BJ (cell line): ENCODE results near the gene PCDHGC5. TPM values are rescaled to one million over a fixed set of nuclear protein-coding genes. Genes with fewer than 3 reads are reported as not detected.

Experiments used
- CTCF ChIA-PET: fragments of 350-600 bp; formaldehyde crosslinking; extraction: SDS; loops from one replicate; lab custom pipeline; 2021; ENCODE audit warnings: antibody characterized with exemption, inconsistent platforms; lab: Yijun Ruan, JAX
- POLR2A ChIA-PET: fragments of 300-600 bp; sonication (Branson Sonifier 250); formaldehyde crosslinking; extraction: SDS; loops from one replicate; lab custom pipeline; 2021; ENCODE audit warnings: antibody characterized with exemption; lab: Charles Lee
- DNase-seq: peaks from one replicate; pipeline ENCODE4 v3.0.0-alpha.2; 2011; ENCODE audit warnings: low read depth
- H3K27me3 ChIP-seq: 2 replicates; pipeline ENCODE4 v1.6.0; 2011; ENCODE audit warnings: low read length; ENCODE audit not compliant: control insufficient read depth, insufficient read depth
- H3K36me3 ChIP-seq: 2 replicates; pipeline ENCODE4 v1.5.1; 2011; ENCODE audit warnings: low read length; ENCODE audit not compliant: control insufficient read depth, insufficient read depth
- H3K4me3 ChIP-seq: 2 replicates; pipeline ENCODE4 v1.5.1; 2011; ENCODE audit warnings: low read depth, mild to moderate bottlenecking, control low read depth, low read length
- polyA plus RNA-seq: library from polyadenylated mRNA; depleted of rRNA; stranded (reverse); fragments of >200 nt; gene quantifications from 2 replicates; pipeline ENCODE4 v1.2.3, GENCODE V29; 2011; rRNA removed
- TF ChIP-seq, protein P1 (sequence below): IDR thresholded peaks from 2 replicates; pipeline ENCODE4 v1.5.1; 2011; ENCODE audit warnings: low read depth, mild to moderate bottlenecking, control low read depth, inconsistent platforms, low read length, moderate library complexity; ENCODE audit not compliant: insufficient read depth

Gene PCDHGC5
- polyA plus RNA-seq, 1 experiment, result 1.6 TPM

GRCh38 chr5:141529002-141529401 lies 40.1 kb downstream of the PCDHGC5 start:
- TF ChIP-seq, protein P1, sequence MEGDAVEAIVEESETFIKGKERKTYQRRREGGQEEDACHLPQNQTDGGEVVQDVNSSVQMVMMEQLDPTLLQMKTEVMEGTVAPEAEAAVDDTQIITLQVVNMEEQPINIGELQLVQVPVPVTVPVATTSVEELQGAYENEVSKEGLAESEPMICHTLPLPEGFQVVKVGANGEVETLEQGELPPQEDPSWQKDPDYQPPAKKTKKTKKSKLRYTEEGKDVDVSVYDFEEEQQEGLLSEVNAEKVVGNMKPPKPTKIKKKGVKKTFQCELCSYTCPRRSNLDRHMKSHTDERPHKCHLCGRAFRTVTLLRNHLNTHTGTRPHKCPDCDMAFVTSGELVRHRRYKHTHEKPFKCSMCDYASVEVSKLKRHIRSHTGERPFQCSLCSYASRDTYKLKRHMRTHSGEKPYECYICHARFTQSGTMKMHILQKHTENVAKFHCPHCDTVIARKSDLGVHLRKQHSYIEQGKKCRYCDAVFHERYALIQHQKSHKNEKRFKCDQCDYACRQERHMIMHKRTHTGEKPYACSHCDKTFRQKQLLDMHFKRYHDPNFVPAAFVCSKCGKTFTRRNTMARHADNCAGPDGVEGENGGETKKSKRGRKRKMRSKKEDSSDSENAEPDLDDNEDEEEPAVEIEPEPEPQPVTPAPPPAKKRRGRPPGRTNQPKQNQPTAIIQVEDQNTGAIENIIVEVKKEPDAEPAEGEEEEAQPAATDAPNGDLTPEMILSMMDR, result no peak
- Histone ChIP-seq H3K27me3 (no peaks in the 10 kb centered on the region), H3K36me3 (no peaks in the 10 kb centered on the region), H3K4me3 (no peak overlapping the region)
- ChIA-PET POLR2A (no interaction called here), CTCF (interaction anchor here (1.2 to 10.1 kb wide), 9 partner anchors 13 to 117 kb away, joined by 3 to 170 read pairs (median 5); partner anchors contain the start of genes PCDHGA10, PCDHGA11 and PCDHGA12)
- DNase-seq, result no peak

GRCh38 chr5:141529873-141530272 lies 41.0 kb downstream of the PCDHGC5 start:
- CTCF ChIA-PET, result interaction anchor here (1.7 to 3.9 kb wide), 2 partner anchors 28 to 37 kb away, joined by 4 to 16 read pairs; no protein-coding TSS in a partner anchor
- POLR2A ChIA-PET, result no interaction called here
- no peaks in the 10 kb centered on the region for H3K36me3 ChIP-seq

DNA sequence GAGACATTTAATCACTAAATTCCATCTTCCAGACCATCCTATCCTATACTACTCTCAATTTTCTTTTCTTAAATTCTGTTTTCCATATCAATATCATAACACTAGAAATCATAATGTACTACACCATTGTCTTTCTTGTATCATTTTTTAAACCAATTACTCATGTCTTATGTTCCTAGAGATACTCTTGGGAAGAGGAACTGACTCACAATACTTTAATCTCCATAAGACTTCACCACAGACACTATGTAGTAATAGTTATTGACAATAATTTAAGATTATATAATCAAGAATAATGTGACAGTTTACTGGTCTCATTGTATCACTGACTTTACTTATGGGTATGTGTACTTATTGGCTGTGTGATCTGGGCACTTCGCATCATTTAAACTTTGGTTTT lies 43.8 kb downstream of the PCDHGC5 start:
- H3K27me3 ChIP-seq, result no peaks in the 10 kb centered on the region
- ChIA-PET POLR2A (no interaction called here), CTCF (interaction anchor here (1.1 to 2.3 kb wide), 4 partner anchors 20 to 31 kb away, joined by 3 to 8 read pairs (median 5); no protein-coding TSS in a partner anchor)
- H3K36me3 ChIP-seq, result no peaks in the 10 kb centered on the region
- TF ChIP-seq, protein P1, result no peak
- no peak for DNase-seq
- no peak overlapping the region for H3K4me3 ChIP-seq

More at GRCh38 chr5:141529873-141530272, 41.0 kb downstream of the PCDHGC5 start:
- no peak for DNase-seq
- TF ChIP-seq, protein P1, result no peak
- no peak overlapping the region for H3K4me3 ChIP-seq
- no peaks in the 10 kb centered on the region for H3K27me3 ChIP-seq

- no peak for DNase-seq
- Histone ChIP-seq H3K27me3 (no peaks in the 10 kb centered on the region), H3K36me3 (no peaks in the 10 kb centered on the region), H3K4me3 (no peak overlapping the region)
- CTCF ChIA-PET, result interaction anchor here (0.7 to 2.3 kb wide), 9 partner anchors 12 to 121 kb away, joined by 3 to 8 read pairs (median 4); partner anchors contain the start of genes PCDHGA10, PCDHGA11 and PCDHGB7
- POLR2A ChIA-PET, result no interaction called here
- TF ChIP-seq, protein P1, result no peak
Measured at GRCh38 chr5:141533897-141534296, 45.0 kb downstream of the PCDHGC5 start.

GRCh38 chr5:141534492-141535213 lies 45.8 kb downstream of the PCDHGC5 start:
- ChIA-PET CTCF (interaction anchor here (0.7 to 2.3 kb wide), 8 partner anchors 12 to 121 kb away, joined by 3 to 8 read pairs (median 4); partner anchors contain the start of genes PCDHGA10, PCDHGA11 and PCDHGB7), POLR2A (no interaction called here)
- no peak for DNase-seq
- H3K27me3 ChIP-seq, result no peaks in the 10 kb centered on the region
- TF ChIP-seq, protein P1, result no peak
- H3K36me3 ChIP-seq, result no peaks in the 10 kb centered on the region
- H3K4me3 ChIP-seq, result no peak overlapping the region

Other genes starting within 250 kb of the PCDHGC5 start
- gene PCDHB15, start 243.7 kb upstream of the PCDHGC5 start, polyA plus RNA-seq, result 0.45 and 0.52 TPM in 2 replicates
- not detected in 2 replicates for gene SLC25A2, start 185.0 kb upstream of the PCDHGC5 start, polyA plus RNA-seq
- 25.5 and 46.7 TPM in 2 replicates for gene TAF7, start 168.3 kb upstream of the PCDHGC5 start, polyA plus RNA-seq
- gene PCDHGA1, start 158.6 kb upstream of the PCDHGC5 start, polyA plus RNA-seq, result 1.8 and 1.9 TPM in 2 replicates
- 6.7 and 6.8 TPM in 2 replicates for gene PCDHGA2, start 150.3 kb upstream of the PCDHGC5 start, polyA plus RNA-seq
- 1.9 and 2.5 TPM in 2 replicates for gene PCDHGA3, start 145.3 kb upstream of the PCDHGC5 start, polyA plus RNA-seq
- gene PCDHGB1, start 139.0 kb upstream of the PCDHGC5 start, polyA plus RNA-seq, result 2.0 and 2.2 TPM in 2 replicates
- 3.0 and 4.0 TPM in 2 replicates for gene PCDHGA4, start 134.1 kb upstream of the PCDHGC5 start, polyA plus RNA-seq
- gene PCDHGB2, start 129.1 kb upstream of the PCDHGC5 start, polyA plus RNA-seq, result 3.7 and 4.0 TPM in 2 replicates
- gene PCDHGA5, start 124.9 kb upstream of the PCDHGC5 start, polyA plus RNA-seq, result 1.2 and 1.6 TPM in 2 replicates
- gene PCDHGB3, start 118.8 kb upstream of the PCDHGC5 start, polyA plus RNA-seq, result 2.7 and 3.0 TPM in 2 replicates
- gene PCDHGA6, start 115.2 kb upstream of the PCDHGC5 start, polyA plus RNA-seq, result 3.3 and 4.3 TPM in 2 replicates
- 1.8 and 3.6 TPM in 2 replicates for gene PCDHGA7, start 106.3 kb upstream of the PCDHGC5 start, polyA plus RNA-seq
- 11.8 and 12.2 TPM in 2 replicates for gene PCDHGB4, start 101.4 kb upstream of the PCDHGC5 start, polyA plus RNA-seq
- 0.72 and 0.77 TPM in 2 replicates for gene PCDHGA8, start 96.4 kb upstream of the PCDHGC5 start, polyA plus RNA-seq
- 13.5 and 19.4 TPM in 2 replicates for gene PCDHGB5, start 91.1 kb upstream of the PCDHGC5 start, polyA plus RNA-seq
- 0.97 and 1.2 TPM in 2 replicates for gene PCDHGA9, start 86.3 kb upstream of the PCDHGC5 start, polyA plus RNA-seq
- gene PCDHGB6, start 81.1 kb upstream of the PCDHGC5 start, polyA plus RNA-seq, result 1.5 and 1.7 TPM in 2 replicates
- gene PCDHGA10, start 76.1 kb upstream of the PCDHGC5 start, polyA plus RNA-seq, result 2.7 and 3.9 TPM in 2 replicates
- 7.6 and 9.6 TPM in 2 replicates for gene PCDHGB7, start 71.4 kb upstream of the PCDHGC5 start, polyA plus RNA-seq
- gene PCDHGA11, start 68.0 kb upstream of the PCDHGC5 start, polyA plus RNA-seq, result 5.4 and 7.4 TPM in 2 replicates
- 6.1 and 7.9 TPM in 2 replicates for gene PCDHGA12, start 58.6 kb upstream of the PCDHGC5 start, polyA plus RNA-seq
- 36.5 and 56.3 TPM in 2 replicates for gene PCDHGC3, start 13.1 kb upstream of the PCDHGC5 start, polyA plus RNA-seq
- 0.49 TPM in 2 replicates for gene PCDHGC4, start 4.1 kb upstream of the PCDHGC5 start, polyA plus RNA-seq
- gene DIAPH1, start 129.9 kb downstream of the PCDHGC5 start, polyA plus RNA-seq, result 23.3 and 36.6 TPM in 2 replicates
- 84.2 and 97.8 TPM in 2 replicates for gene HDAC3, start 147.8 kb downstream of the PCDHGC5 start, polyA plus RNA-seq
- gene RELL2, start 147.9 kb downstream of the PCDHGC5 start, polyA plus RNA-seq, result 3.7 and 5.0 TPM in 2 replicates
- gene FCHSD1, start 162.3 kb downstream of the PCDHGC5 start, polyA plus RNA-seq, result 35.8 and 45.8 TPM in 2 replicates
- gene ARAP3, start 193.1 kb downstream of the PCDHGC5 start, polyA plus RNA-seq, result 4.1 and 5.6 TPM in 2 replicates